Muscle layer of duodenum (tissue), 2 donors: ENCODE measurements around the gene ANXA8.

Experiments used
- H3K27ac ChIP-seq: one replicate; pipeline ENCODE4 v1.7.0; 2013; ENCODE audit warnings: mild to moderate bottlenecking, low read length
- H3K27me3 ChIP-seq: one replicate; pipeline ENCODE4 v1.7.0; 2013; ENCODE audit warnings: low read depth, mild to moderate bottlenecking, control low read depth, low read length
- H3K36me3 ChIP-seq, 2 donors: one replicate each; pipeline ENCODE4 v1.7.0; 2013; ENCODE audit warnings: low read length in 2 of 2, control low read depth in 1 of 2, mild to moderate bottlenecking in 1 of 2; ENCODE audit not compliant: insufficient read depth in 2 of 2, control insufficient read depth in 1 of 2
- H3K4me1 ChIP-seq, 2 donors: one replicate each; pipeline ENCODE4 v1.7.0; 2013; ENCODE audit warnings: low read length in 2 of 2, mild to moderate bottlenecking in 2 of 2, control low read depth in 1 of 2, moderate library complexity in 1 of 2; ENCODE audit not compliant: insufficient read depth in 2 of 2, control insufficient read depth in 1 of 2
- H3K4me3 ChIP-seq, 2 donors: one replicate each; pipeline ENCODE4 v1.7.0; 2013; ENCODE audit warnings: low read length in 2 of 2, low read depth in 1 of 2, mild to moderate bottlenecking in 1 of 2
- H3K9me3 ChIP-seq, 2 donors: one replicate each; pipeline ENCODE4 v1.7.0; 2013; ENCODE audit warnings: low read length in 2 of 2, control low read depth in 1 of 2, mild to moderate bottlenecking in 1 of 2; ENCODE audit not compliant: control insufficient read depth in 1 of 2
- donor health status: healthy.

Gene ANXA8

DNA sequence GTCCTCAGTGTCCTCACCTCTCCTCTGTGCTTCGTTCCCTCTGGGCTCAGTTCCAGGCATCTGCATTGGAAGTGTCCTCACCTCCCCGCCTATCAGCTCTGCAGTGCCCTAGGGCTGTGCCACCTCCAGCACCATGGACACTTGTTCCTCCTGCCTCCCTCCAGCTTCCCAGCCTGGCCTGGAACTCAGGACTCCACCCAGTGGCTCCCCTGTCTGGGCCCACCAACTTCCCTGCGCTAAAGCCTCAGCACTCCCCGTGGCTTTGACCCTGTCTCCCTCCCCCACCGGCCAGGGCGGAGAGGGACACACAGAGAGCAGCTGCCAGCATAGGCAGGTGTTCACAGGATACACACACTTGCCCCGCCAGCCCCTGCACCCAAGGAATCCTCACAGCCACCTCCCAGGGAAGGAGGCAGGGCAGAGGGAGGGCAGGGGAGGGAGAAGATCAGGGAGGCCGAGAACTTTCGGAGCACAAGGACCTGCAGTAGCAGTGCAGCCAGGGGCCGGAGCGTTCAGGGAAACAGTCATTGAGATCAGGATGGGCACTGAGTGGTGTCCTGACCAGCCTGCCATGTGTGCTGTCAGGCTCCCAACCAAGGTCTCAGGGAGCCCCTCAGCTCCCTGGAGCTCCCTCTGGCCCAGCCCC, 31.3 kb downstream of the ANXA8 start:
- Histone ChIP-seq H3K9me3 (no peaks in the 10 kb centered on the region), H3K4me3 (no peak overlapping the region)

DNA sequence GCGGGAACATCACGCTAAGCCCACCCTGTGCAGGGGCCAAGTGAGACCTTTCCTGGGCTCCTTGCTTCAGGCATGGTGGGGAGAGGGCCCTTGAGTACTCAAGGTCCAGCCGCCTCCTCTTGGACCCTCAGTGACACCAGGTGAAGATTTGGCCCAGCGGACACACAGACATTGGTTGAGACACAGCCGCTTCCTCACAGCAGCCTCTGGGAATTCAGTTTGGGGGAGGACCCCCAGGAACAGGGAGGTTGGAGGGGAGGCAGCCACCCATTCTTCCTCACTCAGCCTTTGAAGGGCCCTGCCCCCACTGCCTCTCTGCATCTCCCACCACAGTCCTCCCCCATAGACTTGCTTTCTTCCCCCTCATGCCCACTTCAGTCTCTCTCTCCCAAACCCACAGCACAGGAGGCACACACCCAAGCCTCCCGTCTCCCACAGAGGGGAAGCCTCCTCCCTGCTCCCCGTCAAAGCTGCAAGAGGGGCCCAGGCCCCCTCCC, 31.9 kb downstream of the ANXA8 start:
- Histone ChIP-seq H3K9me3 (no peaks in the 10 kb centered on the region), H3K36me3 (no peaks in the 10 kb centered on the region), H3K27ac (no peak overlapping the region), H3K4me1 (no peaks in the 10 kb centered on the region), H3K4me3 (no peak overlapping the region), H3K27me3 (no peaks in the 10 kb centered on the region)

More for the DNA sequence above, 31.3 kb downstream of the ANXA8 start:
- no peaks in the 10 kb centered on the region for H3K4me1 ChIP-seq
- H3K36me3 ChIP-seq: no peaks in the 10 kb centered on the region
- no peaks in the 10 kb centered on the region for H3K27me3 ChIP-seq
- no peak overlapping the region for H3K27ac ChIP-seq

DNA sequence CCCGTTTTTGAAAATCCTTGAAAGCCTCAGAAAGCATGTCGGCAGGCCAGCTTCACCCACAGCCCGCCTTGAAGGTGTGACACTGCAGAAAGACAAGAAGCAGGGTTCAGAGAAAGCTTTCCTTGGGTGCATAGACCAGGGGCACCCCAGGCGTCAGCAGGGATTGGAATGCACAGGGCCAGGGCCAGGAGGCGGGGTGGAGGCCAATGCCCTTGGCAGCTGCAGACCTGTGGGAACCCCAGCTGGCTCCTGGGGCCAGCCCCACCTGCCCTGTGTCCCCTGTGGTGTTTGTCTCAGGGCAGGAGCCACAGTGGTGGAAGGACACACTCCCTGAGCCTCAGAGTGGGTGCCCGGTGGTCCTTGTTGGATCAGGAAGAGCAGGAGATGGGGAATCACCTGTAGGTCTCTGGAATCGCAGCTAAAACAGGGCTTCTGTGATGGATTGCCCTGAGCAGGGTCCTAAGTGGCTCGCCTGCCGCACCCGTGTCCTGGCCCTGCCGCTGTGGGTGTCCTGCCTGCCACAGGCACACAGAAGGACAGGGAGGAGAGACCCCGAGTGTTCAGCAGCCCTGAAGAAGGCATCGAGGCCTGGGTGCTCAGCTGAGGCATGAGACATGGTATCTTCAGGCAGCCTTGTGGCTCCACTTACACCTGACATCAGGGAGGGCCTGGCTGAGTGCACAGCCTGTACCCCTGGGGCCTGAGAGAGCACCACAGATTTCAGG, 32.5 kb downstream of the ANXA8 start:
- H3K4me1 ChIP-seq: no peaks in the 10 kb centered on the region
- peaks cover 0 to 4% of the 10 kb centered on the region in 2 donors for H3K9me3 ChIP-seq
- no peaks in the 10 kb centered on the region for H3K36me3 ChIP-seq
- H3K27me3 ChIP-seq: no peaks in the 10 kb centered on the region
- no peak overlapping the region for H3K4me3 ChIP-seq
- H3K27ac ChIP-seq: no peak overlapping the region

DNA sequence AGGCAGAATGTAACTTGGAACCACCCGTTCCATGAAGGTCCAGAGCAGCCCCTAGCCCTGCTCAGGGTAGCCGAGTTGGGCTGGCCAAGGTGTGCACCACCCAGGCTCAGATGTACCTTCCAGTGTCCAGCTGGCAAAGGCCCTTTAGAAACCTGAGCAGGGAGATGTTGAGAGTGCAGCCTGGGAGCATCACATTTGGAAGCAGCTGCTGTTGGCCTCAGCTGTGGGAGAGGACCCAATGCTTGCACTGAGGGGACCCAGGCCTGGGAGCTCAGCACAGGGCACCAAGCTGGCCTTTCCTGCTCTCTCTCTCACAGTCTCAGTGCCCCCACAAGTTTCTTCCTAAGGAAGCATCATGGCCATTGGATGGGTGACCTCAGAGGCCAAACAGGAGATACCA, 33.5 kb downstream of the ANXA8 start:
- Histone ChIP-seq H3K4me1 (no peaks in the 10 kb centered on the region), H3K4me3 (no peak overlapping the region), H3K9me3 (peaks cover 4 to 14% of the 10 kb centered on the region in 2 donors), H3K27ac (no peak overlapping the region), H3K27me3 (no peaks in the 10 kb centered on the region), H3K36me3 (no peaks in the 10 kb centered on the region)

DNA sequence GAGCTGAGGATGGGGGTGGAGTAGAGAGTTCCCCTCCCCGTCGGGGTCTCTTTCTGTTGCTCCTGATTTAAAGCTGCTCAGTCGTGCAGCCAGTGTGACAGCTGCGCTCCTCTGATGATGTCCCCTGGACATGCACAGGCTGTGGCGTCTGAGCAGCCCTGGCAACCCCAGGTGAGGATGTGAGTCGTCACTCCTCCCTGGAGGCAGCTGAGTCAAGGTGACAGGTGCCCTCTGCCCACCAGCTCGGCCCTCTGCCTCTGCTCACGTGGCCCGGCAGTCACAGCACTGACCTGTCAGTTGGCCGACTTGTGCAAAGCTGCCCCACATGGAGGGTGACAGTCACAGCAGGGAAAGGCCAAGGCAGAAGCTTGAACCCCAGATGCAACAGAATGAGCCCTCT, 33.9 kb downstream of the ANXA8 start:
- H3K27ac ChIP-seq: no peak overlapping the region

DNA sequence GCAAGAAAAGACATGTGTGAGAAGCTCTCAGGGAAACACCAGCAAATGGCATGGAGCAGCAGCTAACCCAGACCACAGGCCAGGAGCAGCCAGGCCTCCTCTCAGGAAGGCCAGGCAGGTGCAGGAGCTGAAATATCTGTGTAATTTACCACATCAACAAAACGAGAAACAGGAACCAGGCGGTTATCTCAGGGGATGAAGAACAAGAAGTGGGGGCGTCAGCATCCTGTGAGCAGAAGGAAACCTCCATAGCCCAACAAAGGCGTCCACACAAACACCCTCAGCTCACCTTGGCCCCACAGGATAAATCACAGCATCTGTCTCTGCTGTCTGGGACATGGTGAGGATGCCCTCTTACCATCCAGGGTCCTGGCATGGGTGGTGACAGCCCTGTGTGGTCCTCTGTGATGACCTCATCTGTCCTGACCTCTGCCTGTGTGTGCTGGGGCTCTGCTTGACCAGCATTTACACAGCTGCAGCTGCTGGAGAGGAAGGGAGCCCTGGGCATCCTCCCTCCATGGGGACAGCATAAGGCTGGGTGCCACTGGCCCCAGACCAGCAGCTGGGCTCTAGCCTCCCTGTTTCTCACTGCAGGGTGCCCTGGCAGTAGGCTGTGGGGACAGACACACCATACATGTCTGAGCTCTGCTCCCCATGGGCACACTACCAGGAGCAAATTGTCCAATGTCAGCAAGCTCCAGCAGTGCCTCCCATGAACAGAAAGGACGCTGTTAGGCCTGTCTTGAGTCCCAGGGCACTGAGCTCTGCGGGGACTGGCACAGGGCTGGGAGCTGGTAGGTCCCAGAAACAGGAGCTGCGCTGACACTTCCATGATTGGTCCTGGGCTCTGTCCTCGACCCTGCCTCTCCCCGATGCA, 34.6 kb downstream of the ANXA8 start:
- Histone ChIP-seq H3K4me3 (no peak overlapping the region), H3K27me3 (no peaks in the 10 kb centered on the region), H3K4me1 (no peaks in the 10 kb centered on the region), H3K36me3 (no peaks in the 10 kb centered on the region), H3K9me3 (peaks cover 4 to 23% of the 10 kb centered on the region in 2 donors), H3K27ac (no peak overlapping the region)

More for the DNA sequence above, 33.9 kb downstream of the ANXA8 start:
- peaks cover 4 to 18% of the 10 kb centered on the region in 2 donors for H3K9me3 ChIP-seq
- H3K36me3 ChIP-seq: no peaks in the 10 kb centered on the region
- no peaks in the 10 kb centered on the region for H3K27me3 ChIP-seq
- H3K4me1 ChIP-seq: no peaks in the 10 kb centered on the region
- H3K4me3 ChIP-seq: no peak overlapping the region

DNA sequence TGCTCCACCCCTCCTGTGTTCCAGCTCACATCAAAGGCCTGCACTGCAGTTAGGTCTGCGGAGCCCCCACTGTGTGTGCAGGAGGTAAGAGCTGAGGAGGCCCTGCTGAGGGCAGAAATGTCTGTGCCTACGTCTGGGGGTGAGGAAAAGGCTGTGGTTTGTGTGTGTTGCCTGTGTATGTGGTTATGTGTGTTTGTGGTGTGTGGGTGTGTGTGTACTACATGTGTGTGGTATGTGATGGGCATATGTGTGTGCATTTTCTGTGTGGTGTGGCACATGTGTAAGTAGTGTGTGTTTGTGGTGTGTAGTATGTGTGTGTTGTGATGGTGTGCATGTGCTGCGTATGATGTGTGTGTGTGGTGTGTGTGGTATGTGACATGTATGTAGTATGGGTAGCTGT, 36.2 kb downstream of the ANXA8 start:
- H3K27me3 ChIP-seq: no peaks in the 10 kb centered on the region
- no peaks in the 10 kb centered on the region for H3K36me3 ChIP-seq
- no peaks in the 10 kb centered on the region for H3K4me1 ChIP-seq
- no peak overlapping the region for H3K4me3 ChIP-seq
- no peak overlapping the region for H3K27ac ChIP-seq
- peaks cover 4 to 26% of the 10 kb centered on the region in 2 donors for H3K9me3 ChIP-seq

DNA sequence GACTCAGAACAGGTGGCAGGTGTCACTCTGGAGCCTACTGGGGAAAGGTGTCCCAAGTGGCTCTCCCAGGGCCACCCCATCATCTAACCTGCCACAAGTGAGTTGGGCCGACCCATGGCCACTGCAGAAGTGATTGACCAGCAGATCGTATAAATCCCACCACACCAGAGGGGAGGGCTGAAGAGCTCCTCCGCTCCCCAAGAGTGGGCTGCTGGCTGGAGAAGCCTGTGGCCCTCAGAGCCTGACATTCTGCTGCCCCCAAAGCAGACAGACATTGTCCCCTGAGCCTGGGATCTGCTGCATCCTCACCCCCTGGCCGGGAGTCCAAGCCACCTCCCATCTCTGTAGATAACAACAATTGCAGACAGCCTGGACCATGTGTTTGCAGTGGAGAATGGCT, 36.7 kb downstream of the ANXA8 start:
- H3K4me3 ChIP-seq: no peak overlapping the region
- H3K36me3 ChIP-seq: no peaks in the 10 kb centered on the region
- H3K9me3 ChIP-seq: peaks cover 4 to 26% of the 10 kb centered on the region in 2 donors
- H3K4me1 ChIP-seq: no peaks in the 10 kb centered on the region
- H3K27me3 ChIP-seq: no peaks in the 10 kb centered on the region
- H3K27ac ChIP-seq: no peak overlapping the region

DNA sequence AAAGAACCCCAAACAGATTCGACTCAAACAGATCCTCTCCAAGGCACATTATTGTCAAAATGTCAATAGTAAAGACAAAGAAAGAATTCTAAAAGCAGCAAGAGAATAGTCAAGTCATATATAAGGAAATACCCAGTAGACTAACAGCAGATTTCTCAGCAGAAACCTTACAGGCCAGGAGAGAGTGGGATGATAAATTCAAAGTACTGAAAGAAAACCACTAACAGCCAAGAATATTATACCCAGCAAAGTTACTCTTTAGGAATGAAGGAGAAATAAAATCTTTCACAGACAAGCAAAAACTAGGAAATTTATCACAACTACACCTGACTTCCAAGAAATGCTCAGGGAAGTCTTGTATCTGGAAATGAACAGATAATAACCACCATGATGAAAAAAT, 38.2 kb downstream of the ANXA8 start:
- H3K4me3 ChIP-seq: peak overlapping the region in 1 of 2 donors; percentile 19
- no peaks in the 10 kb centered on the region for H3K36me3 ChIP-seq
- H3K9me3 ChIP-seq: peaks cover 4 to 26% of the 10 kb centered on the region in 2 donors
- no peak overlapping the region for H3K27ac ChIP-seq
- H3K4me1 ChIP-seq: no peaks in the 10 kb centered on the region
- H3K27me3 ChIP-seq: no peaks in the 10 kb centered on the region

DNA sequence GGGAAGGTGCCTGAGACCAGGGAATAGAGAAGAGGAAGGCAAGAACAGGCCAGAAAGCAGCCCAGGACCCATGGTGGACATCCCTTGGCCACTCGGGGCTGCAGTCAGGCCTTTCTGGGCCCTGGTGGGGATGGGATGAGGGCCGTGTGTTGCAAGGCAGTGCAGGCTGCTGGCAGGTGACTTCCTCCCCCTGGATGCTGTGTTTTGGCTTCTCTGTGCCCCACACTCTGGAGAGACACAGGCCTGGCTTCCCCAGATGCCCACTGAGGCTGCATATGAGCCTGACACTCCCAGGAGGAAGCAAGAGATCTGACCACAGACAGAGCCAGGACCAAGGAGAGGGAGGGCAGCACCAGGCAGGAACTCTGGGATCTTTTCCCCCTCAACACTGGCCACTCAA, 39.9 kb downstream of the ANXA8 start:
- H3K27ac ChIP-seq: no peak overlapping the region
- no peaks in the 10 kb centered on the region for H3K36me3 ChIP-seq
- no peak overlapping the region for H3K4me3 ChIP-seq
- no peaks in the 10 kb centered on the region for H3K27me3 ChIP-seq
- H3K9me3 ChIP-seq: peaks cover 4 to 26% of the 10 kb centered on the region in 2 donors
- no peaks in the 10 kb centered on the region for H3K4me1 ChIP-seq

DNA sequence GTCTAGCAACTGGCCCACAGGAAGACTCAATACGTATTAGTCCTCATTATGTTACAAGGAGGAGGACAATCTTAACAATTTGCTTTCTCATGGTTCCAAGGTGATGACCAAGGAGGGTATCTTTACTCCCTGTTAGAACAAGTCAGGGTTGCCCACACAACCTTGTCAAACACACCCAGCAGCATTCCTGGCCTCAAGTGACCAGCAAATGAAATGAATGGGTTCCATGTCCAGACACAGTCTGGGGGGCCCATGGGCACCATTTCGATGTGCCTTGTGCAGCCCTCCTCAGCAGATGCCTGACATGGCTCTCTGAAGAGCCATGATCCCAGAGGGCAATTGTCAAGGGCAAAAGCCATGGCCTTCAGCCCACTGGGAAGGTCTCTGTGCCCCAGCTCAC, 40.8 kb downstream of the ANXA8 start:
- Histone ChIP-seq H3K27me3 (no peaks in the 10 kb centered on the region), H3K9me3 (peaks cover 4 to 26% of the 10 kb centered on the region in 2 donors), H3K27ac (no peak overlapping the region)

More for the DNA sequence above, 40.8 kb downstream of the ANXA8 start:
- Histone ChIP-seq H3K4me3 (no peak overlapping the region), H3K36me3 (no peaks in the 10 kb centered on the region), H3K4me1 (no peaks in the 10 kb centered on the region)
